SIG-M5 treated with dmso at 0.1 percent for 504 hours (cell line): ENCODE results near the gene RAG2.
A peak's percentile ranks its signal among the peaks of the same experiment; 100 is the strongest.

Experiments
- DNase-seq: peaks from one replicate; lab custom pipeline; 2025; ENCODE audit not compliant: unreplicated experiment; lab: John Stamatoyannopoulos, UW

The RAG2 gene

DNA sequence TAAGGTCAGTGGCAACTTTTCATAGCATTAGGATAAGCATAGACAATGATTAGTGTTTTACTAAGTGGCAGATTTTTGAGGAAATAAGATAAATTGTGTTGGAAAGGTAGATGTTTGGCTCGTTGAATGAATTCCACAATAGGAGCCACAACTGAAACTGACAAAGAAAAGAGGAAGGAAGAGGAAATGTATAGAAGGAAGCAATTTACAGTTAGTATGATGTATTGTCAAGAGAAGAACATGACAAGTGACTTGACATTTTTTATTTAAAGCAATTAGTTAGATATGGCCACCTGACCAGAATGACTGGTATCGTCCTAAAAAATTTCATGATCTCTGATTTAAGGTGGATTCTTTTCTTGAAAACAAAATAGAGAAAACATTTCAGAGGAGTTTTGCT is 3.1 kb upstream of the RAG2 start:
- peak; percentile 51 for DNase-seq

GRCh38 chr11:36600180-36600579 is 2.1 kb upstream of the RAG2 start:
- no peak for DNase-seq

DNA sequence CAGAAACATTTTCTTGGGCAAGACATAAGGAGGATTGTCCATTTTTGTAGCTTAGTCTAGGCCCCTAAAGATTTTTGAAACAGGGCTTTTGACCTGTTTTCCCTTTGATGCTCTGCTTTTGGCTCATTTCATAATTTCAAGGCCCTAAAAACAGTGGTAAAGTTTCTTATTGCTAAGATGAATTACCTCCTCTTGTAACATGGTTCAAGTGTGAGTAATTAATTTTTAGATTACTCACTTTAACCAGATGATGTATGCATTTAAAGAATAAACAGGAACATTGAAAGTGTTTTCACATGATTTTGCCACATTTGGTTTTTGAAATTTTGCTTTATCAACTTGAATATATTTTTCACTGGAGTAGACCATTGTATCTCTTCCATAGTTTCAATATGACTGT is 1.2 kb downstream of the RAG2 start:
- DNase-seq = no peak

DNA sequence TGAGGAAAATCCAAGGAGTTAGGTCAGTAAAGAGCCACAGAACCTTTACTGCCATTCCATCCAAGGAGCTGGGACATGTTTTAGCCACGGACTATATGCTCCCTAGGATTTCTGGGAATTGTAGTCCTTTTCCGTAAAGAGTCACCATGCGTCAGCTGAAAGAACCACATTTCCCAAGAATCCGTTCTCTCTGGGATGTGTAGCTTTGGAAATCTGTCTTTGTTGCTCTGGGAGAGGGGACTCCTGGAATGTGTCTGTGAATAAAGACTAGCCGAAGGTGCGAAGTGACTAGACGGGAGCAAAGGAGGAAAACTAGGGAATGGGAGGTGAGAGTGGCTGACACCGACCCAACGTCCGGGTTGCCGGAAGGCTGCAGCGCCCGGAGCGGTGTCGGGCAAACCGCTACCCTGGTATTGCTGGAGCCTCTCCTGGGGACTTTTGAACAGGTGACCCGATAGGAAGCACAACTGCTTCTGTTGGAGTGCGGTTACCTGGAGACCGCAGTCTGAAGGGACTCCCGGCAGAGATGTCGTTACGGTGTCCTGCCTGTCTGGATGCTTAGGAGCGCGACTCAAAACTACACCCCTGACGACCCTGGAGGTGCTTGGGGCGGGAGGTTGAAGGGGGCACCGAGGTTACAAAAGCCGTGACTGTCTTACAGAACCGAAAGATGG is 3.6 kb downstream of the RAG2 start, which contains the start of gene IFTAP:
IFTAP (plus strand) TSS at position 187 of the 674 bp plus-strand sequence. CDS start 15,602 bp downstream, outside the sequence.
- peak; percentile 86 for DNase-seq

DNA sequence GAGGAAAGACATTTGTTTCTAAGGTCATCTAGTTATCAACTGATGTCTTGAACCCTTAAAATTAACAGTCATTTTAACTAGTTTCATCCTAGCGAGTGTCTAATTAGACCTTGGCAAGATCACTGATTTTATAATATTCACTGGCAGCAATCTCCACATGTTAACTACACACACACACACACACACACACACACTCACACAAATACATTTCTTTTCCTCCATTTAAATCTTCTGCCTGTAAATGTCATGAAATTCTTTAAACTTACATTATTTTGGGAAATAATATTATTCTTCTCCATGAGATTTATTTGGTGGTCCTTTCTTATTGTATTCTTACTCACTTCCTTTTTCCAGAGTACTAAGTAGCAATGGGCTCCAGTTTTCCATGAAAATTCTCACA is 6.6 kb downstream of the RAG2 start:
- DNase-seq = no peak

DNA sequence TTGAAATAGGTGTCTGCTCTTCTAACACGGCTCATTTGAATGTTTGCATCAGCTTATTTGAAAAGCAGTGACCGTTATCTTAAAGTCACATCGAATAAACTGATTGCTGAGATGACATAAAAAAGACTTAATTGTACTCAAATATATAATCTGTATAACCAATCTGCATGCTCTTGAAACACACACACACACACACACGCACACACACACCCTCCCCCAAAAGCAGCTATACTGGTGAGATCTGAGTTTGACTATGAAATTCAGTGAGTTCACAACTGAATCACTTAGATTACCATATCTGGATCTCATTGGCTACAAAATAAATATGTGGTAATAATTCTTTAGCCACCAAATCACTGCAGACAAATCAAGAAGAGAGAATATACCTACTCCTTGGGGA is 7.5 kb downstream of the RAG2 start:
- no peak for DNase-seq

DNA sequence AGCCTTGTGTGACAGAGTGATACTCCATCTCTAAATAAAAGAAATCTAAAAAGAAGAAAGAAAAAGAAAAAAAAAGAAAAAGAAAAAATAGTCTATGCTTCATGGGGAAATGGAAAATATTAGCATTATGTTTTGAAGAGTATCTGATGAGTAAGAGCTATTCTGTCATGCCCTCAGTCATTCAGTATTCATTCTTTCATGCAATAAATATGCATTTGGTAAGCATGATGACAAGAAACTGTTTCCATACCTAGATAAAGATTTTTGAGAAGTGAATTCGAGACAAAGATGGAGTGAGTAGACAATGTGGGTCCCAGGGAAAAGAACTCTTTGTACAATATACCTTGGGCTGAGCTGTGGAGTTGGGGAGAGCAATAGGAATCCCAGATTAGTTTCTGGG is 9.9 kb downstream of the RAG2 start:
- DNase-seq = no peak

DNA sequence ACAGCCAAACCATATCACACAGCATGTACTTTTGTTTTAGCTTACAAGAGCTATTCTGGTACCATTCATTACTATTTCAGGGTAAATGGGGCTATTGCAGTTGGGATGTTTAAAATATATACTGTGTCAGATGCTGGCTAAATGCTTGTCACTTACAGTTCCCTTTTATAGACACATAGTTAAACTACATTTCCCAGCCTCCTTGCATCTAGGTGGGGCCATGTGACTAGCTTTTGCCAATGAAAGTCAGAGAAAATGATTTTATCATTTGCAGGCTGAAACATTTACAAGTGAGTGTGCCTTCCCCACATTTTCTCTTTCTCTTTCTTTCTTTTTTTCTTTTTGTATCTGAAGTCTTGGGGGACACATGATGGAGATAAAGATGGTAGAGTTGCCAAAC is 11.5 kb downstream of the RAG2 start:
- DNase-seq = peak; percentile 1

DNA sequence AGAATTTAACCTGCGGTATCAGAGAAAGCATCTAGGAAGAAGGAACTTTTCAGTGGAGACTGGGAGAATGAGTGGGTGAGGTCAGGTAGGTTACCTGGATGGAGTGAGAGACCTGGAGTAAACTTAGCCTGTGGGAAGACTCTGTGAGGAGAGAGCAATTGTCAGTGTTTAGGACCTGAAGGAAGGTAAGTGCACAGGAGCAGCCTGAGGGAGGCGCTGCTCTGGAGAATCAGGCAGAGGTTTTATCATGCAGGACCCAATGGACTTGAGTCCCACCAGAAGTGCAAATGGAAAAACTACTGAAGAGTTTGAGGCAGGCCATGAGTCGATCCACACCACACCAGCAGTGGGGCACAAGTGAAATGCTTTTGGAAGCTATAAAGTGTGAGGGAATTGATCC is 14.4 kb downstream of the RAG2 start:
- DNase-seq = no peak

- DNase-seq = no peak
These were observed 16.5 kb downstream of the RAG2 start for GRCh38 chr11:36581536-36581935.

GRCh38 chr11:36578458-36578857 is 19.6 kb downstream of the RAG2 start:
- DNase-seq = no peak

GRCh38 chr11:36577859-36578258 is 20.2 kb downstream of the RAG2 start:
- no peak for DNase-seq

GRCh38 chr11:36577373-36577772 is 20.7 kb downstream of the RAG2 start:
- no peak for DNase-seq

GRCh38 chr11:36574486-36574885 is 23.6 kb downstream of the RAG2 start:
- no peak for DNase-seq

DNA sequence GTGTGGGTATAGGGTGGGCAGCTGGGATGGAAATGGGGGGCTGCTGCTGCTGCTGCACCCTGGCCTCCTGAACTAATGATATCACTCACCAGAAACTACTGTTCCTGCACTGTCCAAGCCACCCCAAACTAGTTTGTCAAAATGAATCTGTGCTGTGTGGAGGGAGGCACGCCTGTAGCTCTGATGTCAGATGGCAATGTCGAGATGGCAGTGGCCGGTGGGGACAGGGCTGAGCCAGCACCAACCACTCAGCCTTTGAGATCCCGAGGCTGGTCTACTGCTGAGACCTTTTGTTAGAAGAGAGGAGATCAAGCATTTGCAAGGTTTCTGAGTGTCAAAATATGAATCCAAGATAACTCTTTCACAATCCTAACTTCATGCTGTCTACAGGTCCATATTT is 28.9 kb downstream of the RAG2 start:
- no peak for DNase-seq

DNA sequence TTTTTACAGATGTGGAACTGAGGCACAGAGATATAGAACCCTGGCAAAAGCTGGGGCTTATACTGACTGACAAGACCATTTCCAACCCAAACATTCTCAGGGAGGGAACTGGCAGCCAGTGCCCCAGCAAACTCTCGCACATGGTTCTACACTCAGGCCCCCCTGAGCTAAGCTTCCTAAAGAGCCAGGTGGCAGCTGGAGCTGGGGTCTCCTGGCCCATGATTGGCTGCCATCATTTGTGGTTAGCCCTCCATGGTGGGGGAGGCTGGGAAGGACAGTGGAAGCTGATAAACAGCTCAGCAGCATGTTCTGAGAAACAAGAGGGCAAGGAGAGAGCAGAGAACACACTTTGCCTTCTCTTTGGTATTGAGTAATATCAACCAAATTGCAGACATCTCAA is 30.3 kb downstream of the RAG2 start, which contains the start of gene RAG1:
RAG1 (plus strand) TSS at position 314 of the 400 bp plus-strand sequence. CDS start 5,298 bp downstream, outside the sequence.
- no peak for DNase-seq

DNA sequence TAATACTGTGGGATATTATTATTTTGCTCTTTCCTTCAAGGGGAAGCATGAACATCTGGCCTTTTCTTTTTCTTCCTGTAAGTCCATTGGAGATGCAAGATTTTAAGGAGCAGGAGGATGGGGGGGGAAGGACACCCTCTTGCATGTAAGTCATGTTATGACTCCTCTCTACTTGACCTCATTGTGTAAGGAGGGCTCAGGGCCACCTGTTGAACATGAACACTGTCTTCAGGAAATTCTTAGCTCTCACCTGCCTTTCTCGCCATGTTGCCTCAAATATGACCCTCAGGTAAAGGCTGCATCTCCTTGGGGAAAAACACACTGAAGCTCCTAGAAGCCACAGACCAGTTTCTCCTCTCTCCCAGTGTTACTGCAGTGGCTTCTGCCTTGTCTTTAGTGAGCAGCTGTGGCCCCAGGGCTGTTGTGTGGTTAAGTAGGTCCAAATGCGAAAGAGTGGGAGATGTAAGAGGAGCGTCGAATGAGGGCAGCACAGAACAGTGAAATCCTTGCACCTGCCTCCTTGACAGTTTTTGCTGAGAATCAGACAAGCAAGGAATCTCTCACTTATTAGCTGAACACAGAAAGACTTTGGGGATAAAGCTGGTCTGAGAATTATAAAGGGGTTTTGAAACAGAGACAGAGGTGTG is 31.5 kb downstream of the RAG2 start:
- no peak for DNase-seq

DNA sequence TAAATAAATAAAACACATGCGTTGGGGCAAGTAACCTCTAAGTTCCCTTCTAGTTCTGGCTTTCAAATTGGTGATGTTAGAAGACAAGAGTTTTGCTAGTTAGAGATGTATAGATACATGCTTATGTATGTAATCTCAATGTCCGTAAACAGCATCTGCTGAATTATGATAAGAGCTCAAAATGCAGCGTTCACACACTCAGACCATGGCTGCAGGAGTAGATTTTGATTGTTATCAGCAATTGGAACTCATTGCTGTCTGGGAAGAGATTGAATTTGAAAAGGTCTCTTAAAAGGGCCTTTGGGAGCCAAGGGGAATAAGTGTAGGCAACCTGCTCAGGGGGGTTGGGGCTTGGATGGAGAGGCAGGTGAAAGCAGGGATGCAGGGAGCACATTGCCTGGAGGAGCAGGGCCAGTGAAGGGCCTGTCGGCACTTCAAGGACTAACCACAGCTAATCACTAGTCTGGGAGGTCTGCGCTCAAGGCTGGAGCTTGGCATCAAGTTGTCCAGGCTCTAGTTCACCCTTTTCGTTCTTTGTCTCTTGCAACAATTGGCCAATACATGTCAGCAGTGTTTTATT is 32.9 kb downstream of the RAG2 start:
- no peak for DNase-seq

DNA sequence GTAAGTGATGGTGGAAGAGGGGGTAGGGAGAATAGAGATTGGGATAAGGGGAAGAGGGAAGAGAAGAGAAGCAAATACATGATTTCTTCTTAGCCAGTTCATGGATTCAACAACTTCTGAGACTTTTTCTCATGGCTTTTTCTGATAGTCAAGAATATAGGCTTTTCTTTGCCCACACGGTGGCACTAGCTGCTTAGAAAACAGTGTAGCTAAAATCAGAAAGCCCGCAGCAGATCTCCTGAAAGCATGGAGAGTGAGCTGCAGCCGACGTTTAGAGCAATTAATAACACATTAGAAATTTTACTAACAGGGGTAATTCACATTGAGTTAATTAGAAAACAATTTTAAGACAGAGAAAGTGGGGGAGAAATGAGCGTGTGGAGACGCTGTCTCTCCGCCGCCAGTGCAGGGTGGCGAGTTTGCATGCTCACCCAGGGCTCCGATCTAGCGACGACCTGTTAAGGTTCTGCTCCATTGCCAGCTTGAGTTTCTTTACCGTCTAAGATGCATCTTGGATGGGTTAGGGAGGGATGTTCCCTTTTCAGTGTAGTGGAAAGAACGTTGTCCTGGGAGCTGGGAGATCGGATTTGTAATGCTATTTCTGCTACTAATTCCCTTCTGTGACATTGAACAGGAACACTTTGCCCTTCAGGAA is 33.5 kb downstream of the RAG2 start:
- DNase-seq = peak; percentile 42

DNA sequence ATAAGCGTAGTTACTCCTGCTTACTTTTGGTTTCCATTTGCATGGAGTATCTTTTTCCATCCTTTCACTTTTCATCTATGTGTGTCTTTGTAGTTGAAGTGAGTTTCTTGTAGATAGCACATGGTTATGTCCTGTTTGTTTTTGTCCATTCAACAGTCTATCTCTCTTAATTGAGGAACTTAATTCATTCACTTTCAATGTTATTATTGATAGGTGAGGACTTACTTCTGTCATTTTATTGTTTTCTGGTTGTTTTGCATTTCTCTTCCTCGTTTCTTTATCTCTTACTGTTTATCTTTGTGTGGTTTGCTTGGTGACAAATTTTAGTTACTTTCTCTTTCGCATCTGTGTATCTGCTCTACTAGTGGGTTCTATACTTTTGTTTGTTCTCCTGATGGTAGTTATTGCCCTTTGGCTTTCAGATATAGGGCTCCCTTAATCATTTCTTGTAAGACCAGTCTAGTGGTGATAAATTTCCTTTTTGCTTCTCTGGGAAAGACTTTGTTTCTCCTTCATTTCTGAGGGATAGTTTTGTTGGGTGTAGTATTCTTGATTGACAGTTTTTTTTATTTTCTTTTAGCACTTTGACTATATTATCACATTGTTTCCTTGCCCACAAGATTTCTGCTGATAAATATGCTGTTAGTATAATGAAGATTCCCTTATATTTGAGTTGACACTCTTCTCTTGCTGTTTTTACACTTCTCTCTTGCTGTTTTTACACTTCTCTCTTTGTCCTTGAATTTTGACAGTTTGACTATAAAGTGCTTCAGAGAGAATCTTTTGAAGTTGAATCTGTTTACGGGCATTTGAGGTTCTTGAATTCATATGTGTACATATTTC is 39.2 kb downstream of the RAG2 start:
- no peak for DNase-seq

DNA sequence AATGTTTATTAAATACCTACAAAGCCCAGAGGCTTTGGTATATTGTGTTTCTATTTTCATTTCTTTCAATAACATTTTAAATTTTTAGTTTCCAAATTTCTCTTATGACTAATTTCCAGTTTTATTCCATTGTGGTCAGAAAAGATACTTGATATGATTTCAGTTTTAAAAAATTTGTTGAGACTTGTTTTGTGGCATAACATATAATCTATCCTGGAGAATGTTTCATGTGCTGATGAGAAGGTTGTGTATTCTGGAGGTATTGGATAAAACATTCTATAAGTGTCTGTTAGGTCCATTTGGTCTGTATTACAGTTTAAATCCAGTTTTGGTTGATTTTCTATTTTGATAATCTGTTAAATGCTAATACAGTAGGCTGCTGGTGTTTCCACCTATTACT is 40.0 kb downstream of the RAG2 start:
- DNase-seq = no peak
